NCI-H2196 treated with DMSO at 0.1 percent for 48 hours (cell line): Measurements from ENCODE around the gene DEPDC4.
"Not testable (repeated sequence)": the region's sequence is repeated elsewhere in the genome, so short reads cannot be mapped to it uniquely, and the experiment has no call there.

Experiments
- DNase-seq: peaks from one replicate; lab custom pipeline; 2025; ENCODE audit not compliant: unreplicated experiment; lab: John Stamatoyannopoulos, UW

Gene DEPDC4

GRCh38 chr12:100265107-100265506, 1.8 kb downstream of the DEPDC4 start:
- not testable (repeated sequence) for DNase-seq

- no peak for DNase-seq
These were observed 3.7 kb downstream of the DEPDC4 start for GRCh38 chr12:100263131-100263530.

- DNase-seq, result no peak
These were observed 8.8 kb downstream of the DEPDC4 start for GRCh38 chr12:100258127-100258526.

- no peak for DNase-seq
These were observed 12.0 kb downstream of the DEPDC4 start for GRCh38 chr12:100254876-100255275.

GRCh38 chr12:100253437-100253836, 13.4 kb downstream of the DEPDC4 start:
- no peak for DNase-seq

GRCh38 chr12:100251917-100252316, 15.0 kb downstream of the DEPDC4 start:
- peak; percentile 30 for DNase-seq

GRCh38 chr12:100249941-100250340, 16.9 kb downstream of the DEPDC4 start:
- no peak for DNase-seq

GRCh38 chr12:100248886-100249285, 18.0 kb downstream of the DEPDC4 start:
- DNase-seq, result no peak

- no peak for DNase-seq
These were observed 19.1 kb downstream of the DEPDC4 start for GRCh38 chr12:100247765-100248164.

- no peak for DNase-seq
These were observed 23.7 kb downstream of the DEPDC4 start for GRCh38 chr12:100243137-100243536.

- DNase-seq, result no peak
These were observed 27.3 kb downstream of the DEPDC4 start for GRCh38 chr12:100239589-100239988.

- no peak for DNase-seq
These were observed 28.1 kb downstream of the DEPDC4 start for GRCh38 chr12:100238801-100239200.

GRCh38 chr12:100234591-100235304, 32.1 kb downstream of the DEPDC4 start:
- DNase-seq, result peak; percentile 34

GRCh38 chr12:100234166-100234565, 32.7 kb downstream of the DEPDC4 start:
- no peak for DNase-seq

- not testable (repeated sequence) for DNase-seq
These were observed 35.0 kb downstream of the DEPDC4 start for GRCh38 chr12:100231873-100232272.

GRCh38 chr12:100229876-100230275, 37.0 kb downstream of the DEPDC4 start:
- DNase-seq, result no peak

GRCh38 chr12:100229036-100229635, 37.7 kb downstream of the DEPDC4 start:
- no peak for DNase-seq

GRCh38 chr12:100225491-100225890, 41.4 kb downstream of the DEPDC4 start:
- no peak for DNase-seq

- not testable (repeated sequence) for DNase-seq
These were observed 44.7 kb downstream of the DEPDC4 start for GRCh38 chr12:100222173-100222572.

- DNase-seq, result no peak
These were observed 45.4 kb downstream of the DEPDC4 start for GRCh38 chr12:100221523-100221922.

GRCh38 chr12:100219328-100220109, 47.4 kb downstream of the DEPDC4 start:
- DNase-seq, result no peak

- no peak for DNase-seq
These were observed 50.5 kb downstream of the DEPDC4 start for GRCh38 chr12:100216337-100216736.
